ENCODE data around the gene DOCK6. TPM values are rescaled to one million over a fixed set of nuclear protein-coding genes. Genes with fewer than 3 reads are reported as not detected.

The DOCK6 gene
- total RNA-seq, 1 experiment from 2014 or later, result 82.4 TPM

DNA sequence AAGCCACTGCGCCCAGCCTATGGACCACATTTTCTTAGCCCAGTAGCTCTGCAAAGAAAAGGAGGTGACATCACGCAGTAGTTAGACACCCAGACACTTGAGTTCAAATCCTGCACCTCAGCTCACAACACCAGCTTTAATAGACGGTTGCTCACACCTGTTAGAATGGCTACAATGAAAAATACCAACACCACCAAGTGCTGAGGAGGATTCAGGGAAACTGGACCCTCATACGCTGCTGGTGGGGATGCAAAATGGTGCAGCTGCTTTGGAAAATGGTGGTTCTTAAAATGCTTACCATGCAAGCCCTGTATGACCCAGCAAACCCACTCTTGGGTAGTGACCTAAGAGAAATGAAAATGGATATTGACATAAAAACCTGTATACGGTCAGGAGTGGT is 11.7 kb upstream of the DOCK6 start (continued):
- TF ChIP-seq, protein P1, sequence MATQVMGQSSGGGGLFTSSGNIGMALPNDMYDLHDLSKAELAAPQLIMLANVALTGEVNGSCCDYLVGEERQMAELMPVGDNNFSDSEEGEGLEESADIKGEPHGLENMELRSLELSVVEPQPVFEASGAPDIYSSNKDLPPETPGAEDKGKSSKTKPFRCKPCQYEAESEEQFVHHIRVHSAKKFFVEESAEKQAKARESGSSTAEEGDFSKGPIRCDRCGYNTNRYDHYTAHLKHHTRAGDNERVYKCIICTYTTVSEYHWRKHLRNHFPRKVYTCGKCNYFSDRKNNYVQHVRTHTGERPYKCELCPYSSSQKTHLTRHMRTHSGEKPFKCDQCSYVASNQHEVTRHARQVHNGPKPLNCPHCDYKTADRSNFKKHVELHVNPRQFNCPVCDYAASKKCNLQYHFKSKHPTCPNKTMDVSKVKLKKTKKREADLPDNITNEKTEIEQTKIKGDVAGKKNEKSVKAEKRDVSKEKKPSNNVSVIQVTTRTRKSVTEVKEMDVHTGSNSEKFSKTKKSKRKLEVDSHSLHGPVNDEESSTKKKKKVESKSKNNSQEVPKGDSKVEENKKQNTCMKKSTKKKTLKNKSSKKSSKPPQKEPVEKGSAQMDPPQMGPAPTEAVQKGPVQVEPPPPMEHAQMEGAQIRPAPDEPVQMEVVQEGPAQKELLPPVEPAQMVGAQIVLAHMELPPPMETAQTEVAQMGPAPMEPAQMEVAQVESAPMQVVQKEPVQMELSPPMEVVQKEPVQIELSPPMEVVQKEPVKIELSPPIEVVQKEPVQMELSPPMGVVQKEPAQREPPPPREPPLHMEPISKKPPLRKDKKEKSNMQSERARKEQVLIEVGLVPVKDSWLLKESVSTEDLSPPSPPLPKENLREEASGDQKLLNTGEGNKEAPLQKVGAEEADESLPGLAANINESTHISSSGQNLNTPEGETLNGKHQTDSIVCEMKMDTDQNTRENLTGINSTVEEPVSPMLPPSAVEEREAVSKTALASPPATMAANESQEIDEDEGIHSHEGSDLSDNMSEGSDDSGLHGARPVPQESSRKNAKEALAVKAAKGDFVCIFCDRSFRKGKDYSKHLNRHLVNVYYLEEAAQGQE (IDR thresholded peaks at IDR 0.05; ENCODE audit: low read depth), result no peak

DNA sequence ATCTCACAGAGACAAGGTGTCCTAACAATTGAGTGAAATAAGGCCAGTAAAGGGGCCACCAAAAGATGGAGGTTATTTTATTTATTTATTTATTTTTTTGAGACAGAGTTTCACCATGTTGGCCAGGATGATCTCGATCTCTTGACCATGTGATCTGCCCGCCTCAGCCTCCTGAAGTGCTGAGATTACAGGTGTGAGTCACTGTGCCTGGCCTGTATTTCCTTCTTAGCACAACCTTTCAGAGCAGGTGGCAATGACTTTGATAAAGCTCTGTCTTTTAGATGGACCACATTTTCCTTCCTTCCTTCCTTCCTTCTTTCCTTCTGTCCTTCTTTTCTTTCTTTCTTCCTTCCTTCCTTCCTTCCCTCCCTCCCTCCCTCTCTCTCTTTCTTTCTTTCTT is 11.0 kb upstream of the DOCK6 start:
- ATAC-seq (no peak), DNase-seq (ENCODE audit: low read depth, low spot score) (no peak)
- no peaks in the 10 kb centered on the region for H3K9me3 ChIP-seq (ENCODE audit: control insufficient read depth in 1 of 2, insufficient read depth in 1 of 2, low read depth in 1 of 2, low read length in 2 of 2)
- H3K27ac ChIP-seq (ENCODE audit: low read depth, low read length), result no peak overlapping the region
- ChIA-PET RAD21 (ENCODE audit: low non-redundant PET in 1 of 2, low total read pairs in 2 of 2, uncharacterized antibody in 2 of 2, unreplicated experiment in 2 of 2) (no interaction called here), POLR2A (no interaction called here), CTCF (no interaction called here)
- TF ChIP-seq EZH2 (IDR thresholded peaks at IDR 0.05) (no peak), JUND (IDR thresholded peaks at IDR 0.05) (no peak), ZFX (IDR thresholded peaks at IDR 0.05) (no peak)
- TF ChIP-seq, protein P2, sequence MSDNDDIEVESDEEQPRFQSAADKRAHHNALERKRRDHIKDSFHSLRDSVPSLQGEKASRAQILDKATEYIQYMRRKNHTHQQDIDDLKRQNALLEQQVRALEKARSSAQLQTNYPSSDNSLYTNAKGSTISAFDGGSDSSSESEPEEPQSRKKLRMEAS (IDR thresholded peaks at IDR 0.05), result 0 out of 2 replicates have a peak, but pooled peaks have one; percentile 36
- H3K27me3 ChIP-seq (ENCODE audit: insufficient read depth, low read length), result no peaks in the 10 kb centered on the region
- no TSS peak for BruUV-seq (replicated peaks)
- H3K4me1 ChIP-seq (ENCODE audit: control insufficient read depth in 1 of 2, insufficient read depth in 2 of 2, low read length in 2 of 2), result peaks cover 0 to 12% of the 10 kb centered on the region in 2 experiments; a peak in 2 of 4 replicates
- no peak overlapping the region for H3K4me3 ChIP-seq (replicated peaks in 1 of 2; ENCODE audit: low read depth in 1 of 2, low read length in 2 of 2)
- no peak overlapping the region for H3K4me2 ChIP-seq (ENCODE audit: low read length)
- H3K9ac ChIP-seq (ENCODE audit: low read length), result no peak overlapping the region
- intact Hi-C loops (cut with micrococcal nuclease), result no loop called here
- no peaks in the 10 kb centered on the region for H4K20me1 ChIP-seq (ENCODE audit: insufficient read depth)
- no peaks in the 10 kb centered on the region for H3K79me2 ChIP-seq (ENCODE audit: insufficient read depth, low read length)
- no peaks in the 10 kb centered on the region for H3K36me3 ChIP-seq (ENCODE audit: control insufficient read depth in 1 of 2, insufficient read depth in 2 of 2, low read length in 2 of 2)
- no peaks in the 10 kb centered on the region for H3K9me2 ChIP-seq (ENCODE audit: insufficient read depth)
- H2AFZ ChIP-seq (ENCODE audit: low read depth, low read length, poor library complexity, severe bottlenecking), result no peak overlapping the region
